Stimulated activated CD8-positive, alpha-beta memory T cell treated with anti-CD3 and anti-CD28 coated beads, Interleukin-4, amount 100 ng/mL, for 4 hours (primary cell): ENCODE results near the gene RNH1.

Experiments used
- DNase-seq, 2 donors: peaks; one replicate each; pipeline ENCODE4 v3.0.0-alpha.2; 2020; ENCODE audit warnings: low read depth in 2 of 2, low spot score in 1 of 2

The RNH1 gene

GRCh38 chr11:506995-507726 is at the start of gene RNH1:
TSS of gene RNH1 (minus strand) at chr11:507242. CDS start at chr11:502162, 5,080 bp downstream.
- peak; percentile 99 for DNase-seq

GRCh38 chr11:555780-556661 is 49.0 kb upstream of the RNH1 start:
- DNase-seq = no peak

GRCh38 chr11:555227-555779 is 48.3 kb upstream of the RNH1 start:
- no peak for DNase-seq

- peak in 1 of 2 donors; percentile 60 for DNase-seq
Observed at GRCh38 chr11:554428-555226, 47.6 kb upstream of the RNH1 start.

GRCh38 chr11:553988-554340 is 46.9 kb upstream of the RNH1 start:
- DNase-seq = no peak

- no peak for DNase-seq
Observed at GRCh38 chr11:553083-553987, 46.3 kb upstream of the RNH1 start.

- no peak for DNase-seq
Observed at GRCh38 chr11:551596-551995, 44.6 kb upstream of the RNH1 start.

- no peak for DNase-seq
Observed at GRCh38 chr11:551131-551530, 44.1 kb upstream of the RNH1 start.

- DNase-seq = no peak
Observed at GRCh38 chr11:550746-551085, 43.7 kb upstream of the RNH1 start.

GRCh38 chr11:550021-550745 is 43.1 kb upstream of the RNH1 start:
- no peak for DNase-seq

- no peak for DNase-seq
Observed at GRCh38 chr11:548700-549603, 41.9 kb upstream of the RNH1 start.

GRCh38 chr11:545171-545570 is 38.1 kb upstream of the RNH1 start:
- DNase-seq = no peak

- no peak for DNase-seq
Observed at GRCh38 chr11:544817-545166, 37.8 kb upstream of the RNH1 start.

GRCh38 chr11:541433-541885 is 34.4 kb upstream of the RNH1 start:
- DNase-seq = no peak

- no peak for DNase-seq
Observed at GRCh38 chr11:540583-541432, 33.8 kb upstream of the RNH1 start.

GRCh38 chr11:539971-540481 is 33.0 kb upstream of the RNH1 start:
- no peak for DNase-seq

GRCh38 chr11:538431-539051 is 31.5 kb upstream of the RNH1 start:
- no peak for DNase-seq
